DMS53 (cell line): Measurements from ENCODE around the gene MAPKAPK5.
"Not testable (repeated sequence)": the region's sequence is repeated elsewhere in the genome, so short reads cannot be mapped to it uniquely, and the experiment has no call there.

Experiments
- DNase-seq: peaks from one replicate; lab custom pipeline; 2025; lab: John Stamatoyannopoulos, UW

MAPKAPK5 gene

DNA sequence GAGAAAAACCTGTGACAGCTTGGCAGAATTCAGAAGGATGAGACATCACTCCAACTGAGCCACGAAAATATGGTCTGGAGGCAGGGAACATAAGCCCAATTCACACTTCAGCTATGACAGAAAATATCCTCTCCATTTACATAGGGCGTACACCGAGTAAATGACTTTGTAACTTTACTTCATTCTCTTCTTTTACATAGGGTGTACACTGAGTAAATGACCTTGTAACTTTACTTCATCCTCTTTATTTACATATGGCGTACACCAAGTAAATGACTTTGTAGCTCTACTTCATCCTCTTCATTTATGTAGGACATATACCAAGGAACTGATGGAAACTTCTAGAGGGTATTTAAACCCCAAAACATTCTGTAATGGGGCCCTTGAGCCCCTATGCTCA lies 14.1 kb upstream of the MAPKAPK5 start:
- DNase-seq, result no peak

DNA sequence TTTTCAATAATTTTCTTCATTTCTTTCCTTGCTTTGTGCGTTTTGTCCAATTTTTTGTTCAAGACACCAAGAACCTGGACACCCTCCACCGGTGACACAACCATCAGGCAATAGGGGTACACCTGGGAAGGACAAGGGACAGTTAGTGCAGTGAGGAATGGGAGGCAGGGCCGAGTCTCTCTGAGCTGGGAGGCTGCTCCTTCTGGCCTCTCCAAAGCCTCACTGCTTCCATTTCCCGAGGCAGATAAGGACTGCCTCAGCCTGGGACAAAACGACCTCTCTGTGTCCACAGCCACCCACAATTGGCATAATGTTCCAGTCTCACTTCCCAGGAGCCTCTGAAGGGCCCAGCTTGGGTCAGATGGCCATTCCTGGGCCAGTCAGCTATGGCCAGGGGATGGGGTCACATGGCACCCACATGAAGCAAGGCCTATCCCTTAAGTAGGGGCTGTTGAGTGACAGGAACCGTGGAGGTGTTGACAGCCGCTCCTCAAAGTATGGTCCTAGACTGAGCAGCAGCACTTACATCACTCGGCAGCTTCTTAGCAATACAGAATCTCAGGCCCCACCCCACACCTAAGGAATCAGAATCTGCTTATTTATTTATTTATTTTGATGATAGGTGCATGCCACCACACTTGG lies 13.6 kb upstream of the MAPKAPK5 start:
- DNase-seq, result no peak

DNA sequence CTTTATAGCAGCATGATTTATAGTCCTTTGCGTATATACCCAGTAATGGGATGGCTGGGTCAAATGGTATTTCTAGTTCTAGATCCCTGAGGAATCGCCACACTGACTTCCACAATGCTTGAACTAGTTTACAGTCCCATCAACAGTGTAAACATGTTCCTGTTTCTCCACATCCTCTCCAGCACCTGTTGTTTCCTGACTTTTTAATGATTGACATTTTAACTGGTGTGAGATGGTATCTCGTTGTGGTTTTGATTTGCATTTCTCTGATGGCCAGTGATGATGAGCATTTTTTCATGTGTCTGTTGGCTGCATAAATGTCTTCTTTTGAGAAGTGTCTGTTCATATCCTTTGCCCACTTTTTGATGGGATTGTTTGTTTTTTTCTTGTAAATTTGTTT lies 12.4 kb upstream of the MAPKAPK5 start:
- DNase-seq, result not testable (repeated sequence)

DNA sequence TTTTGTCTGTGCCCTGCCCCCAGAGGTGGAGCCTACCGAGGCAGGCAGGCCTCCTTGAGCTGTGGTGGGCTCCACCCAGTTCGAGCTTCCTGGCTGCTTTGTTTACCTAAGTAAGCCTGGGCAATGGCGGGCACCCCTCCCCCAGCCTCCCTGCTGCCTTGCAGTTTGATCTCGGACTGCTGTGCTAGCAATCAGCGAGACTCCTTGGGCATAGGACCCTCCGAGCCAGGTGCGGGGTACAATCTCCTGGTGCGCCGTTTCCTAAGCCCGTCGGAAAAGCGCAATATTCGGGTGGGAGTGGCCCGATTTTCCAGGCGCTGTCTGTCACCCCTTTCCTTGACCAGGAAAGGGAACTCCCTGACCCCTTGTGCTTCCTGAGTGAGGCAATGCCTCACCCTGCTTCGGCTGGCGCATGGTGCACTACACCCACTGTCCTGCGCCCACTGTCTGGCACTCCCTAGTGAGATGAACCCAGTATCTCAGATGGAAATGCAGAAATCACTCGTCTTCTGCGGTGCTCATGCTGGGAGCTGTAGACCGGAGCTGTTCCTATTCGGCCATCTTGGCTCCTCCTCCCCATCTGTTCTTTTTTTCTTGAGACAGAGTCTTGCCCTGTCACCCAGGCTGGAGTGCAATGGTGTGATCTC lies 7.2 kb upstream of the MAPKAPK5 start:
- DNase-seq, result peak; percentile 62

DNA sequence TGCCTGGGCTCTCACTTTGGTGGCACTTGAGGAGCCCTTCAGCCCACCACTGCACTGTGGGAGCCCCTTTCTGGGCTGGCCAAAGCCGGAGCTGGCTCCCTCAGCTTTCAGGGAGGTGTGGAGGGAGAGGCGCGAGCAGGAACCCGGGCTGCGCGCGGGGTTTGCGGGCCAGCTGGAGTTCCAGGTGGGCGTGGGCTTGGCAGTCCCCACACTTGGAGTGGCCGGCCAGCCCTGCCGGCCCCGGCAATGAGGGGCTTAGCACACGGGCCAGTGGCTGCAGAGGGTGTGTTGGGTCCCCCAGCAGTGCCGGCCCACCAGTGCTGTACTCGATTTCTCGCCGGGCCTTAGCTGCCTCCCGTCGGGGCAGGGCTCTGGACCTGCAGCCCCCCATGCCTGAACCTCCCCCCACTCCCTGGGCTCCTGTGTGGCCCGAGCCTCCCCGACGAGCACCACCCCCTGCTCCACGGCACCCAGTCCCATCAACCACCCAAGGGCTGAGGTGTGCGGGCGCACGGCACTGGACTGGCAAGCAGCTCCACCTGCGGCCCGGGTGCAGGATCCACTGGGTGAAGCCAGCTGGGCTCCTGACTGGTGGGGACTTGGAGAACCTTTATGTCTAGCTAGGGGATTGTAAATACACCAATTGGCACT lies 6.4 kb upstream of the MAPKAPK5 start:
- DNase-seq, result not testable (repeated sequence)

DNA sequence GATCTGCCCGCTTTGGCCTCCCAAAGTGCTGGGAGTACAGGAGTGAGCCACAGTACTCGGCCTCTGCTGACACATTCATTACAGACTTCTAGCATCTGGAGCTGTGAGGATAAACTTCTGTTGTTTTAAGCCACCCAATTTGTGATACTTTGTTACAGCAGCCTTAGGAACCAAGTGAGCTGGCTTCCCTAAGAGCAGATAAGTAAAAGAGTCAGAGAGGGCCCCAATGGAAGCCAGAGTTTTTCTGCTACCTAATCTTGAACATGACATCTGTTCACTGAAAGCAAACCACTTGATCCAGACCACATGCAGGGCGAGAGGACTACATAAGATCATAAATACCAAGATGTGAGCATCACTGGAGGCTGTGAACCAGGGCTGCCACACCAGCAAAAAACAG lies 3.7 kb upstream of the MAPKAPK5 start:
- DNase-seq, result no peak

DNA sequence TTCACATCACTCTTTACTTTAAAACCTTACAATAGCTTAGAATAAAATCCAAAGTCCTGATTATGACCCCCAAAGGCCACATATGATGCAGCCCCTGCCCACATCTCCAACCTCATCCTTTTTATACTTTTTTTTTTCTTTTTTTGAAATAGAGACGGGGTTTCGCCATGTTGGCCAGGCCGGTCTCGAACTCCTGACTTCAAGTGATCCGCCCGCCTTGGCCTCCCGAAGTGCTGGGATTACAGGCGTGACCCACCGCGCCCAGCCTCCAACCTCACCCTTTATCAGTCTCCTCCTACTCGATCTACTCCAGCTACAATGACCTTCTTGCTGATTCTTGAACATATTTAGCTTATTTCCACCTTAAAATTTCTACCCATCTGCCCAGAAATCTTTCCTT lies 1.2 kb upstream of the MAPKAPK5 start:
- peak; percentile 54 for DNase-seq

DNA sequence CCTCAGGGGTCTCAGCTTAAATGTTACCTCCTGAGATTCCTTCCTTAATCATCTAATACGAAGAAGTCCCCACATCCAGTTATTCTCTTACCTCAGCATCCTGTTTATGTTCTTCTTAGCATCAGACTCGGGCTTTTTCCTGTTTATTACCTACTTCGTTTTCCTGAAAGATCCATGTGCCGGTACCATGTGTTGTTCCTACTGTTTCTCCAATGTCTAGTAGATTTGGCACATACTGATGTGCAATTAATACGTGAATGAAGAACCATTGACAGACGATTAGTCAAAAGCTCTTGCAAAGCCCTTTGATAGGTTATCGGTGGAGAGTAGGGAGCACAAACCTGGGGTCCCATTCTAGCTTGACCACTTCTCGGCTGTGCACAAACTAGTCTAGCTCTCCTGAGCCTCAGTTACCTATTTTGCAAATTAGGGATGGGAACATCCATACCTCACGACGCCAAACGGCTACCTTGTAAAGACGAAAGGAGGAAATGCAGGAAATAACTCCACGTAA lies 735 bp upstream of the MAPKAPK5 start:
- peak; percentile 73 for DNase-seq

DNA sequence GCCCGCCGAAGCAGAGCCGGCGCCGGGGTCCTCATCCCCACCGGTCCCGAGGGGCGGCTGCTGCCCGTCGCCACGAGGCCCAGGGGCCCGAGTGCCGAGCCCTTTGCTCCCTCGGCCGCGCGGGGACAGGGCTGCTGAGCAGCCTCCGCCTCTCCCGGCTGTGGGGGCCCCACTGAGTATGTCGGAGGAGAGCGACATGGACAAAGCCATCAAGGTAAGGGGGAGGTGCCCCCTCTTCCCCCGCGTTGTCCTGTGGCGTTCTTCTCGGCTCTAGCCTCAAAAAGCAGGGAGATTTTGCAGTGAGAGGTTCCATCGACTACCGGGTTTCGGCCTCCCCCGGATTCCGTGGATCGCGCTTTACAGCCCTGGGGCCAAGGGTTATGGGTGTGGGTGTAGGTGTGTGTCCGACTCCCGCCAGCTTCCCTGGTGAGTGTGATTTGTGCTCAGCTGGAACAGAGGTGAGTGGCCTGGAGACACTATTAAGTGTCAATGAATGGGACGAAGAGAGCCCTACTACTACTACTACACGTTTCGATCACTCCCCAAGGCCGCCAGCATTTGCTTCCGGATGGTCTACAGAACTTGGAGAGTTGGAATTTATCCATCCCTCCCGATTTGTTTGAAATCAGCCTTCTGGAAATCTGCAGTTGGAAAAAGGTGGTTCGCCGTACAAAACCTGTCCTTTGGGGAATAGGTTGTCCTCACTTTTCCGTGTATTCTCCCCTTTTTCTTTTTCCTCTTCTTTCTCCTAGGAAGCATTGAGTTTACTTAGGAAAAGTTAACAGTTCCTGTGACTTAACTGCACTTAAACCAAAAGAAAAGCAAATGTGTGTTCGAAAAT lies 748 bp downstream of the MAPKAPK5 start:
- DNase-seq, result peak; percentile 76

DNA sequence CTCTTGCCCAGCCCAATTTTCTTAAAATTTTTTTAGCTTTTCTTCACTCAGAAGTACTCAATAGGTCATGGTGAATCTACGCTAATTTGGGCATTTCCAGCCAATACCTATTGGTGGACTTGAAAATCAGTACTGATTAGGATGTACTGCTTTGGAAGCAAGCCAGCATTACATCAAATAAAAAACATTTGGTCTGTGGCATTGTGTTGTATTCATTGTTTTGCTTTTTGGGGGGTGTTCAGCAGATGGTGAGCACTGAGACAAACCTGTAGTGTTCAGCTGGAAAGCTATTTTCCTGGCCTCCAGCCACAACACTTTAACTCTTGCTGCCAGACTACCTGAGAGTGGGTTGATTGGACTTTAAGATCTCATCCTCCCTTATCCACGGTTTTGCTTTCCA lies 4.0 kb downstream of the MAPKAPK5 start:
- DNase-seq, result no peak

DNA sequence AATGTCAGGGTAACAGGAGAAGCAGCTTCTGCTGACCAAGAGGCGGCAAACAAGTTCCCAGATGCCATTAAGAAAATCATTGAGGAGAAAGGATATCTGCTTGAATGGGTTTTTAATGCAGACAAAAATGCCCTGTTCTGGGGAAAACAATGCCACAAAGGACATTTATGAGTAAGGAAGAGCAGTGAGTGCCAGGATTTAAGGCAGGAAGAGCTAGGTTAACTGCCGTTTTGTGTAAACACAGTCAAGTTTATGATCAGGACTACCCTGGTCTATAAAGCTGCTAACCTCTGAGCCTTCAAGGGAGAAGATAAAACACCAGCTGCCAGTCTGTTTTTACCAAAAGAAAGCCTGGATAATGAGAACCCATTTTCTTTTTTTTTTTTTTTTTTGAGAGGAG lies 8.5 kb downstream of the MAPKAPK5 start:
- DNase-seq, result no peak

DNA sequence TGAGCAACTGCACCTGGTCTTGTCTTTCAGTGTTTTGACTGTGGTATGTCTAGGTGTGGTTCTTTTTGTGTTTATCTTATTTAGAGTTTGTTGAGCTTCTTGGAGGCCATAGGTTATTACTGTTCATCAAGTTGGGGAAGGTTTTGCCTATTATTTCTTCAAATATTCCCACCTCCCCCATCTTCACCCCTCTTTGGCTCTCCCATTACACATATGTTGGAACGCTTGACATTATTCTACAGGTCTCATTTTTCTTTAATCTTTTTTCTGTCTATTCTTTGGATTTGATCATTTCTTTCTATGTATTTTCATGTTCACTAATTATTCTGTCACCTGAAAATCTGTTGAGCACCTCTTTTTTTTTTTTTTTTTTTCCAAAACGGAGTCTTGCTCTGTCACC lies 16.2 kb downstream of the MAPKAPK5 start:
- DNase-seq, result no peak

DNA sequence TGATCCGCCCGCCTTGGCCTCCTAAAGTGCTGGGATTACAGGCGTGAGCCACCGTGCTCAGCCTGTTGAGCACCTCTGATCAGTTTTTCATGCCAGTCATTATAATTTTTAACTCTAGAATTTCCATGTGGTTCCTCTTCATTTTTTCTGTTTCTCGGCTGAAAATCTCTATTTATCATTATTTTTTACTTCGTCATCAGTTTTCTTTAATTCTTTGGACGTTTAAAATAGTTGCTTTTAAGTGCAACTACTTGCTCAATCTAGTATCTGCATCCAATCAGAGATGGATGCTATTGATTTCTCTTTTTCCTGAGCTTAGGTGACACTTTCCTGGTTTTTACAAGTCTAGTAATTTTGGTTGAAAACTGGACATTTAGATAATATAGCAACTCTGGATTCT lies 16.8 kb downstream of the MAPKAPK5 start:
- DNase-seq, result no peak

DNA sequence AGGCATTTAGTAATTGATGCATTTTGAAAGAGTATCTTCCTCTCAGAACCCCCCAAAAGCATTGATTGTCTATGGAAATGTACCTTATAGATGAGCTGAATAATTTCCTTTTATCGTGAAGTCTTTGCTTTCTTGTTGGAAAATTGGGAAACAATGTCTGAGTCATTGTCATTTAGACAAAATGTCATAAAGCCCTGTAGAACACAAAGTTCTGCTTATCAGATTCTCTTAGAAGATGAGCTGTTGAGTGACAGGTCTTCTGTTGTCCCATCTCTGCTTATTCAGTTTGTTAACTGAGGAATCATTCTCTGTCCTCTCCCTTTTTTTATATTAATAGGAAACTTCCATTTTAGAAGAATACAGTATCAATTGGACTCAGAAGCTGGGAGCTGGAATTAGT lies 22.9 kb downstream of the MAPKAPK5 start:
- no peak for DNase-seq

DNA sequence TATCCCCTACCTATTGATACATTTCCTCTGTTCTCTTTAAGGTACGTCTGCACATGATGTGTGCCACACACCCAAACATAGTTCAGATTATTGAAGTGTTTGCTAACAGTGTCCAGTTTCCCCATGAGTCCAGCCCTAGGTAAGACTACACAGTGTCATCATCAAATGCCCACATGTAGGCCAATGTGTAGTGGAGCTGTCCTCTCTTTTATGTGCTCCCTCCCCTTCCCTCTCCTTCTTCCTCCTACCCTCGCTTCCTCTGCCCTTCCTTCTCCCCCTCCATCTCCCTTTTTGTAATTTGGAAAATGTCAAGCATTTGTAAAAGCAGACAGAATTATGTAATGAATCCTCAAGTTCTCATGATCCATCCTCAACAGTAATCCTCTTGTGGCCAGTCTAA lies 25.5 kb downstream of the MAPKAPK5 start:
- DNase-seq, result no peak

DNA sequence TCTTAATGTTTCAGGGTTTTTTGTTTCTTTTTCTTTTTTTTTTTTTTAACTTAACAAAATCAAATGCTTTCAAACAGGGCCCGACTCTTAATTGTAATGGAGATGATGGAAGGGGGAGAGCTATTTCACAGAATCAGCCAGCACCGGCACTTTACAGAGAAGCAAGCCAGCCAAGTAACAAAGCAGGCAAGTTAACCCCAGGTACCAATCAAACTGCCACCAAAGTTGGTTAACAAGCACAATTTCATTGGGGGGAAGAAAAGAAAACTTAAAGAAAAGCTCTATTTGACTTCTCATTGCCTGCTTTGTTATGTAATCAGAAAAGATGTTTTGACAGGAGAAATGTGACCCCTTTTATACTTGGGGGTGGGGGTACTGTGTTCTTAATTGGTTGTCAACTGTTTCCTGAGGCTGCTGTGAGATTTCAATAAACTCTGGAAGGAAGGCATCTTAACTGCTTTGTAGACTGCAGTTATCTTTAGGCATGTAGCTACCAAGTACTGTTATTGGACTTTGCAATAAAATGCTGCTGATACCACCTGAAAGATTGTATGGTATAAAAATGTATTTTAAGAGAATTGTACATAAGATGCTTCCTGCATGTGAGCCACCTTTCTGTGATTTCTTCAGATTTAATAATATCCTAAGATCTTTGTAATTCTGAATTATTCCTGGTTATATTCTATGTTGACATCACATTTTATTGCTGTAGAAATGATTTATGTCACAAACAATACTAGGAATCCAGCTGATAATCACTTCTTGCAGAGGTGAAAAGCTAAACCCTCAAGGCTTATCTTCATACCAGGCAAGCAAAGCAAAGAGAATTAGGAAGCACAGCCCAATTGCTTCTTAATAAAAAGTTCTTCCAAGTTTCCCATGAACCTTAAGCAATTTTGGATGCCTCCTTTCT lies 26.9 kb downstream of the MAPKAPK5 start:
- DNase-seq, result no peak

DNA sequence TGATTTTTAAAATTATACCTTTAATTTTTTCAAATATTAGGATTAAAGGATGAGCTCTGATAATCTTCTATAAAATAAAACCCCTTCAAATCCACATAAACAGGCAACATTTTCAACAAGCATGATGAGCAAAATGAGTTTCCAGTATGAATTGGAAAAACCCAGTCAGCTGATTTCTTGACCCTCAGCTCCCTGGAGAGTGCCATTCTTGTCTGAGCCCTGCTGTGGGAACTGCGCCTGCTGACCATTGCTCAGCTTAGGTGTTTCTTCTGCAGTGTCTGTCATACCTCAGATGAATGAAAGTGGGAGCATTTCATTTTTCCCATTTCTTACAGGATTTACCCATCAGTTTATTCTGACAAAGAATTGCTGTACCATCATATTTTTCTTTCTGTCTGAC lies 27.6 kb downstream of the MAPKAPK5 start:
- DNase-seq, result no peak

DNA sequence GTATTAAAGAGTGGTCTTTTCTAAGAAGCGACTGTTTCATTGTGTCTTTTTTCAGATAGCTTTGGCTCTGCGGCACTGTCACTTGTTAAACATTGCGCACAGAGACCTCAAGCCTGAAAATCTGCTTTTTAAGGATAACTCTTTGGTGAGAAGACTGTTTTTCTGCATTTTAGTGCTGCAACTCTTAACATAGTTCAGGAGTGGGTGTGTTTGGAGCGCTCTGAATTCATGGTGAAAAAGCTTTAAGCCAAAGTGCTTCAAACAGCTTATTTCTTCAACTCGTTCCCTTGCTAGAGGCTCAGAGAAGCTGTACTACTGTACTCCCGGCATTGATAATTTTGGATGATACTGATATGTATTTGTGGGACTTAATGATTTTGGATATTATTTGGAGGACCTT lies 28.2 kb downstream of the MAPKAPK5 start:
- DNase-seq, result no peak

DNA sequence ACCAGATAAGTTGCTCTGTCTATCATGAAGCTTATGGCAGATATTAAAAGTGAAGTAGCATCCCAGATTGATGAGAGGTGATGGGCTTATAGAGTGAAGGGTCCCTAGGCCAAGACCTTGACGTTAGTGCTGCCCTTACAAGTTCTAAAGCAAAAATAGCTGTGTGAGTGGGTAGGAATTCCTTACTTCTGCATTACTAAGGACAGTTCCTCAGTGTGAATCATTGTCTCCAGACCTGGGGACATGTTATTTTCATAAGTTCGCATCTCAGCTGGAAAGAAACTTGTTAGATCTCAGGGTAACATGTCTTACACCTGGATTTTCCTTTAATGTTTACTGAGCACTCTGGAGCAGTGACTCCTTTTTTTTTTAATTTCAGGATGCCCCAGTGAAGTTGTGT lies 28.7 kb downstream of the MAPKAPK5 start:
- no peak for DNase-seq

DNA sequence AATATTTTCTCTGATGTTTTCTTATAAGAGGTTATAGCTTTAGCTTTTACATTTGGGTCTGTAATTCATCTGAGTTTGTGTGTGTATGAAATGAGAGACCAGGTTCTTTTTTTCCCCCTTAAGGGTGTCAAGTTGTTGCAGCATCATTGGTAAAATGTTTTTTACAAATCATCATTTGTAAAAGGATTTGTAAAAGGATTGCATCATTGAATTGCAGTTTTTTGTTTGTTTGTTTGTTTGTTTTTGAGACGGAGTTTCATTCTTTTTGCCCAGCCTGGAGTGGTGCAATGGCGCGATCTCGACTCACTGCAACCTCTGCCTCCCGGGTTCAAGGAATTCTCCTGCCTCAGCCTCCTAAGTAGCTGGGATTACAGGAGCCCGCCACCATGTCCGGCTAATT lies 31.1 kb downstream of the MAPKAPK5 start:
- no peak for DNase-seq

DNA sequence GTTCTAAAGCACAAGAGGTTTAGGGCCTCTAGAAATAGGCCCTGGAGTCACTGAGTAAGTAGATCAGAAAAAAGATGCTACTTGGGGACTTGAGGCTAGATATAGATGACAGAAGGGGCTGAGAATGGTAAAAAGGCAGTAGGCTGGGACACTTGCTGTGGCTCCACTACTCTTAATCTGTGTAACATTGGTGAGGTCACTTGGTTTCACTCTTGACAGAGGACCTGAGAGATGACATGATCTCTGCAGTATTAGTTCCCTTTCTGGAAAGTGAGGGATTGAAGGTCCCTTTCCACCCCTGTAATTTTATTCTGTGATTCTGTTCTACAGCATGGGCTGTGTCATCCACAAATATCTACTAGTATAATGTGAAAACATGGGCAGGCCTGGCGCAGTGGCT lies 39.7 kb downstream of the MAPKAPK5 start:
- DNase-seq, result no peak
